ENCODE results near the gene SUPT5H. TPM values are rescaled to one million over a fixed set of nuclear protein-coding genes. Genes with fewer than 3 reads are reported as not detected.

Gene SUPT5H
- total and polyA plus RNA-seq, 10 of the 15 experiments (the other 5 are each of a cell fraction or from before 2014, with no cell fraction given), result 27.2 to 194 (median 83.6) TPM

DNA sequence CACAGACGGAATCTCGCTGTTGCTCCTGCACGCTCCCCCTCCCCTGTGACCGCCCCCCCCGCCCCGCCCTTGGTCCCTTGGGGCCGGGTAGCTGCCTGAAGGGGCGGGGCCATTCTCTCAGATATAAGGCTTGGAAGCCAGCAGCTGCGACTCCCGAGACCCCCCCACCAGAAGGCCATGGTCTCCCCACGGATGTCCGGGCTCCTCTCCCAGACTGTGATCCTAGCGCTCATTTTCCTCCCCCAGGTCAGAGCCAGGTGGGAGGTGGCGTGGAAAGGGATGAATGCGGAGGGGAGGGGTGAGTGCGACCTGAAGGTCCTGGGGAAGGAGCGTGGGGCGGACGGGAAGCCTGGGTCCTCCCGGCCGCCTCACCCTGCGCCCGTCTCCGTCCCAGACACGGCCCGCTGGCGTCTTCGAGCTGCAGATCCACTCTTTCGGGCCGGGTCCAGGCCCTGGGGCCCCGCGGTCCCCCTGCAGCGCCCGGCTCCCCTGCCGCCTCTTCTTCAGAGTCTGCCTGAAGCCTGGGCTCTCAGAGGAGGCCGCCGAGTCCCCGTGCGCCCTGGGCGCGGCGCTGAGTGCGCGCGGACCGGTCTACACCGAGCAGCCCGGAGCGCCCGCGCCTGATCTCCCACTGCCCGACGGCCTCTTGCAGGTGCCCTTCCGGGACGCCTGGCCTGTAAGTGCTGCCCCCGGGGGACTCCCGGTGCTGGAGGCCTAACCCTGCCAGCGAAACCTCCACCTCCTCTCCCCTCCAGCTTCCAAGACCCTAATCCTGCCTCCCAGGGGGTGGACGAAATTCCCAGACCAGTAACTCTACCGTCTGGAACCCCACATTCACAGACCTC is 53.6 kb downstream of the SUPT5H start, which contains the start of gene DLL3:
Gene DLL3 (plus strand): TSS at position 150 of the 845 bp plus-strand sequence. CDS start 28 bp downstream, at position 178.
- Histone ChIP-seq H3K9me3 (replicated peaks; ENCODE audit: control insufficient read depth, insufficient read depth, low read length) (no peaks in the 10 kb centered on the region; the same call in 2 of the 3 replicates), H3K4me2 (ENCODE audit: control insufficient read depth, insufficient read depth) (peak within 1 kb of the TSS; percentile 89), H3K4me1 (ENCODE audit: control insufficient read depth, insufficient read depth, low read length) (peaks cover 10% of the 10 kb centered on the region), H3K27ac (ENCODE audit: control insufficient read depth, insufficient read depth) (no peak within 1 kb of the TSS), H4K20me1 (ENCODE audit: control insufficient read depth, insufficient read depth) (no peaks in the 10 kb centered on the region), H3K4me3 (0 out of 2 replicates have a peak within 1 kb of the TSS, but pooled peaks have one; percentile 5), H3K27me3 (replicated peaks in 1 of 2; ENCODE audit: control insufficient read depth in 2 of 2, insufficient read depth in 2 of 2, low read length in 1 of 2) (peaks cover 0 to 19% of the 10 kb centered on the region in 2 experiments; a peak in 3 of 4 replicates), H3K79me2 (ENCODE audit: control insufficient read depth, insufficient read depth, low read length) (no peaks in the 10 kb centered on the region), H2AFZ (ENCODE audit: control insufficient read depth, low read depth, low read length) (no peak within 1 kb of the TSS; the same call in 1 of the 2 replicates), H3K36me3 (ENCODE audit: control insufficient read depth in 2 of 2, insufficient read depth in 2 of 2, low read length in 1 of 2) (no peaks in the 10 kb centered on the region), H3K9ac (ENCODE audit: control insufficient read depth, insufficient read depth, low read length) (no peak within 1 kb of the TSS)
- DNase-seq (ENCODE audit: low read depth, low spot score) (no peak), FAIRE-seq (no peak), ATAC-seq (peak; percentile 71)
- no TSS peak for BruUV-seq (replicated peaks)
- TF ChIP-seq SRF (IDR thresholded peaks at IDR 0.05; ENCODE audit: low read depth in 2 of 2, low read length in 2 of 2), result no peak
- TF ChIP-seq LARP7 (IDR thresholded peaks at IDR 0.05), result peak; percentile 67; the same call in 1 of the 2 replicates
- peak; percentile 55 for TF ChIP-seq SUZ12 (IDR thresholded peaks at IDR 0.05; ENCODE audit: unreplicated experiment)
- no peak for TF ChIP-seq KDM1A (IDR thresholded peaks at IDR 0.05; ENCODE audit: borderline replicate concordance)
- TF ChIP-seq ZZZ3 (IDR thresholded peaks at IDR 0.05; ENCODE audit: control insufficient read depth, insufficient read length, low read depth), result no peak
- TF ChIP-seq POLR2A (IDR thresholded peaks at IDR 0.05; ENCODE audit: low read depth, low read length), result no peak
- no peak for TF ChIP-seq MTA2 (IDR thresholded peaks at IDR 0.05; ENCODE audit: low read depth)
- TF ChIP-seq BCL11A (IDR thresholded peaks at IDR 0.05; ENCODE audit: low read depth, low read length), result no peak
- peak; percentile 87 for TF ChIP-seq MEF2B (IDR thresholded peaks at IDR 0.05; ENCODE audit: partially characterized antibody, poor library complexity, severe bottlenecking)
- TF ChIP-seq, protein P1, sequence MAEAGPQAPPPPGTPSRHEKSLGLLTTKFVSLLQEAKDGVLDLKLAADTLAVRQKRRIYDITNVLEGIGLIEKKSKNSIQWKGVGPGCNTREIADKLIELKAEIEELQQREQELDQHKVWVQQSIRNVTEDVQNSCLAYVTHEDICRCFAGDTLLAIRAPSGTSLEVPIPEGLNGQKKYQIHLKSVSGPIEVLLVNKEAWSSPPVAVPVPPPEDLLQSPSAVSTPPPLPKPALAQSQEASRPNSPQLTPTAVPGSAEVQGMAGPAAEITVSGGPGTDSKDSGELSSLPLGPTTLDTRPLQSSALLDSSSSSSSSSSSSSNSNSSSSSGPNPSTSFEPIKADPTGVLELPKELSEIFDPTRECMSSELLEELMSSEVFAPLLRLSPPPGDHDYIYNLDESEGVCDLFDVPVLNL (IDR thresholded peaks at IDR 0.05; ENCODE audit: low read depth, low read length), result no peak
- TF ChIP-seq ASH2L (IDR thresholded peaks at IDR 0.05; ENCODE audit: borderline replicate concordance, low read depth), result no peak
- no peak for TF ChIP-seq SMAD1 (IDR thresholded peaks at IDR 0.05; ENCODE audit: low read depth, partially characterized antibody)
- TF ChIP-seq ZSCAN29 (IDR thresholded peaks at IDR 0.05), result peak; percentile 85; the same call in 1 of the 2 replicates
- peak; percentile 63 for TF ChIP-seq IKZF1 (conservative IDR thresholded peaks at IDR 0.05)
- TF ChIP-seq HDAC6 (IDR thresholded peaks at IDR 0.05; ENCODE audit: unreplicated experiment), result peak; percentile 100
- TF ChIP-seq NFYA (IDR thresholded peaks at IDR 0.05; ENCODE audit: borderline replicate concordance, low read depth, low read length), result no peak
- intact Hi-C loops (cut with micrococcal nuclease; ENCODE audit: unreplicated experiment) (loop anchor here (5.0 kb wide), 1 partner anchor 52 kb away; the partner anchor contains the start of gene SUPT5H), in situ Hi-C loops (cut with MboI) (no loop called here)
- SMC1A ChIA-PET (ENCODE audit: uncharacterized antibody, unreplicated experiment), result interaction anchor here (0.9 to 3.0 kb wide), 7 partner anchors 12 to 108 kb away, joined by 3 to 11 read pairs (median 4); partner anchors contain the start of genes EID2B, MED29 and PAF1
- WGBS (ENCODE audit: insufficient coverage, insufficient replicate concordance, low lambda C conversion rate, missing lambda C conversion rate), result 6% methylated on average over 53 of the region's 60 CpGs
- POLR2A ChIA-PET, result interaction anchor here (0.5 kb wide), 1 partner anchor 103 kb away, joined by 3 read pairs; no protein-coding TSS in a partner anchor
- RAD21 ChIA-PET (ENCODE audit: unreplicated experiment), result interaction anchor here (0.5 to 2.2 kb wide), 4 partner anchors 33 to 828 kb away, joined by 3 to 13 read pairs (median 6); partner anchors contain the start of gene EID2B
- CTCF ChIA-PET, result interaction anchor here (0.6 to 2.9 kb wide), 18 partner anchors 9 to 174 kb away, joined by 3 to 19 read pairs (median 4); partner anchors contain the start of genes EID2B and PLEKHG2

Measured in GM12878 (cell line).